Measurements from ENCODE around the gene BBX. TPM values are rescaled to one million over a fixed set of nuclear protein-coding genes. Genes with fewer than 3 reads are reported as not detected.

The BBX gene
- total RNA-seq, 1 donor from 2014 or later = 41.3 TPM

GRCh38 chr3:107682580-107682979 lies 159.8 kb downstream of the BBX start:
- H3K4me3 ChIP-seq = no peak overlapping the region
- H3K27me3 ChIP-seq (ENCODE audit: low read depth) = no peaks in the 10 kb centered on the region
- peaks cover 67% of the 10 kb centered on the region for H3K4me1 ChIP-seq
- intact Hi-C loops (cut with micrococcal nuclease) = no loop called here
- DNase-seq = no peak
- H3K27ac ChIP-seq (replicated peaks) = peak overlapping the region; percentile 68
- H3K9me3 ChIP-seq (replicated peaks) = no peaks in the 10 kb centered on the region
- TF ChIP-seq CTCF (IDR thresholded peaks at IDR 0.05; ENCODE audit: borderline replicate concordance) = no peak
- no peaks in the 10 kb centered on the region for H3K36me3 ChIP-seq

DNA sequence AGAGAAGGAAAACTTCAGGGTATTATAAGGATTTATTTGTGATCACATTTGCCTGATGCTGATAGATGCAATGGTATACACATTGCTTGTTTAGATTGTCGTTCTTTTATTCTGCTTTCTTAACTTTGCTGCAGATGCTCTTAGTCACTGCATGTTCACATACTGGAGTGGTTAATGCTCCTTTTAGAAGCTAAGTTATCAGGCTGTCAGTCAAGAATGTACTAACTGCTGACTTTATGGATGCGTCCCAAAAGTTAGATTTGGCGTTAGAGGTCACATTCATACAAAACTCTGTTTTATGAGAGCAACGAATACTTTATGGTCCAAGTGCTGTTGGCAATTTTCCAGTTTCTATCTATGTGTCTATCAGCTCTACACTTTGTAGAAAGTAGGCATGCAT lies 160.7 kb downstream of the BBX start:
- DNase-seq = no peak
- TF ChIP-seq CTCF (IDR thresholded peaks at IDR 0.05; ENCODE audit: borderline replicate concordance) = no peak
- H3K27ac ChIP-seq (replicated peaks) = peak overlapping the region; percentile 68
- H3K9me3 ChIP-seq (replicated peaks) = no peaks in the 10 kb centered on the region
- no peak overlapping the region for H3K4me3 ChIP-seq
- H3K4me1 ChIP-seq = peaks cover 67% of the 10 kb centered on the region
- intact Hi-C loops (cut with micrococcal nuclease) = no loop called here
- no peaks in the 10 kb centered on the region for H3K27me3 ChIP-seq (ENCODE audit: low read depth)
- H3K36me3 ChIP-seq = no peaks in the 10 kb centered on the region

- H3K27me3 ChIP-seq (ENCODE audit: low read depth) = no peaks in the 10 kb centered on the region
- H3K9me3 ChIP-seq (replicated peaks) = no peaks in the 10 kb centered on the region
- no peak overlapping the region for H3K4me3 ChIP-seq
- intact Hi-C loops (cut with micrococcal nuclease) = no loop called here
- no peak for DNase-seq
- H3K27ac ChIP-seq (replicated peaks) = peak overlapping the region; percentile 68
- H3K4me1 ChIP-seq = peaks cover 64% of the 10 kb centered on the region
- no peaks in the 10 kb centered on the region for H3K36me3 ChIP-seq
- no peak for TF ChIP-seq CTCF (IDR thresholded peaks at IDR 0.05; ENCODE audit: borderline replicate concordance)
Observed at GRCh38 chr3:107684431-107684925, 161.7 kb downstream of the BBX start.

- H3K27me3 ChIP-seq (ENCODE audit: low read depth) = no peaks in the 10 kb centered on the region
- no peak for DNase-seq
- H3K9me3 ChIP-seq (replicated peaks) = no peaks in the 10 kb centered on the region
- TF ChIP-seq CTCF (IDR thresholded peaks at IDR 0.05; ENCODE audit: borderline replicate concordance) = no peak
- no peaks in the 10 kb centered on the region for H3K36me3 ChIP-seq
- intact Hi-C loops (cut with micrococcal nuclease) = no loop called here
- peak overlapping the region; percentile 16 for H3K27ac ChIP-seq (replicated peaks)
- H3K4me3 ChIP-seq = no peak overlapping the region
- H3K4me1 ChIP-seq = peaks cover 63% of the 10 kb centered on the region
Observed at GRCh38 chr3:107685383-107685782, 162.6 kb downstream of the BBX start.

DNA sequence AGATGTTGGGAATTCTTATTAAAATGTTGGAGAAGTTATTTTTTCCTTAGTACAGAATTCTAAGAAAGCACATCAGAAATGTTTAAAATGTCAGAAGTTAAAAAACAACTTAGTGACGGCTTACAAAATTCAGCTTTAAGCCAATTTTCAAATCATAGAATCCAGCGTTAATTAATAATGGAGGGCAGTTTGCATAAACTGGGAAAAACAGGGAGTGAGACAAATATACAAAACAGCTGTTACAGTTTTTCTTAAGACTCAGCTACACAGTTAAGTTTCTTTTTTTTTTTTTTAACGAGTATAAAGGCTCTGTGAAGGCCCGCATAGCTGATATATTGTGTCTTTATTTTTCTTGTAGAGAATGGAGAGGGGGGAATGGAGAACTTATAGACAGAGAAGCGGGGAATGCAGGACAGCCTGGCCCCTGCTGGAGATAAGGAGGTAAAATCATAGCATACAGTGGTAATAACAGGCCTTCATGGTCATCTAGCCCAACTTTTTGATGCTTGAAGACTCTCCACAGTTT lies 164.4 kb downstream of the BBX start:
- Histone ChIP-seq H3K36me3 (no peaks in the 10 kb centered on the region), H3K27ac (replicated peaks) (no peak overlapping the region), H3K4me3 (no peak overlapping the region), H3K27me3 (ENCODE audit: low read depth) (no peaks in the 10 kb centered on the region), H3K4me1 (peaks cover 45% of the 10 kb centered on the region), H3K9me3 (replicated peaks) (no peaks in the 10 kb centered on the region)
- DNase-seq = no peak
- intact Hi-C loops (cut with micrococcal nuclease) = no loop called here
- TF ChIP-seq CTCF (IDR thresholded peaks at IDR 0.05; ENCODE audit: borderline replicate concordance) = no peak

All from left ventricle myocardium inferior (tissue), 1 donor.